ENCODE data around the gene SEPTIN5. TPM values are rescaled to one million over a fixed set of nuclear protein-coding genes. Genes with fewer than 3 reads are reported as not detected.

The SEPTIN5 gene
- total and polyA plus RNA-seq, 9 of the 15 experiments (the other 6 are each of a cell fraction or from before 2014, with no cell fraction given): 0.03 to 195 (median 119) TPM

- TF ChIP-seq GABPA (tag; conservative IDR thresholded peaks at IDR 0.05; ENCODE audit: low read depth) (peak; percentile 47), ZNF639 (CRISPR knock-in tag; conservative IDR thresholded peaks at IDR 0.05 in 1 of 2, IDR thresholded peaks at IDR 0.05 in 1 of 2) (peak in 1 of 2 experiments; percentile 7; a peak in 1 of 4 replicates), JUND (IDR thresholded peaks at IDR 0.05; ENCODE audit: borderline replicate concordance, low read depth, low read length) (peak; percentile 9; the same call in 1 of the 2 replicates), JUND (tag; IDR thresholded peaks at IDR 0.05; ENCODE audit: borderline replicate concordance, low read depth, low read length) (no peak), SMARCB1 (IDR thresholded peaks at IDR 0.05; ENCODE audit: insufficient read length, low read depth) (no peak), YY1 (IDR thresholded peaks at IDR 0.05; ENCODE audit: borderline replicate concordance in 1 of 3, control insufficient read depth in 1 of 3, extremely low read depth in 1 of 3, insufficient read depth in 3 of 3, insufficient read length in 1 of 3, insufficient replicate concordance in 2 of 3, low read depth in 1 of 3, low read length in 2 of 3) (peak in 1 of 3 experiments; percentile 33), ZNF395 (CRISPR knock-in tag; IDR thresholded peaks at IDR 0.05) (0 out of 2 replicates have a peak, but pooled peaks have one; percentile 10), CBX5 (IDR thresholded peaks at IDR 0.05; ENCODE audit: borderline replicate concordance, low read depth) (peak; percentile 15; the same call in 1 of the 2 replicates), EHMT2 (IDR thresholded peaks at IDR 0.05) (no peak), RB1 (IDR thresholded peaks at IDR 0.05; ENCODE audit: low read depth) (0 out of 2 replicates have a peak, but pooled peaks have one; percentile 15)
Measured at GRCh38 chr22:19765477-19766239, 51.4 kb downstream of the SEPTIN5 start (continued).
